HG03354 (cell line): ENCODE data around the gene MADD.

Experiments used
- ATAC-seq: cut with Tn5 transposase; IDR thresholded peaks from one replicate; pipeline ENCODE4 v1.9.1; 2021; ENCODE audit warnings: mild to moderate bottlenecking; ENCODE audit not compliant: unreplicated experiment, poor library complexity, severe bottlenecking

Gene MADD

DNA sequence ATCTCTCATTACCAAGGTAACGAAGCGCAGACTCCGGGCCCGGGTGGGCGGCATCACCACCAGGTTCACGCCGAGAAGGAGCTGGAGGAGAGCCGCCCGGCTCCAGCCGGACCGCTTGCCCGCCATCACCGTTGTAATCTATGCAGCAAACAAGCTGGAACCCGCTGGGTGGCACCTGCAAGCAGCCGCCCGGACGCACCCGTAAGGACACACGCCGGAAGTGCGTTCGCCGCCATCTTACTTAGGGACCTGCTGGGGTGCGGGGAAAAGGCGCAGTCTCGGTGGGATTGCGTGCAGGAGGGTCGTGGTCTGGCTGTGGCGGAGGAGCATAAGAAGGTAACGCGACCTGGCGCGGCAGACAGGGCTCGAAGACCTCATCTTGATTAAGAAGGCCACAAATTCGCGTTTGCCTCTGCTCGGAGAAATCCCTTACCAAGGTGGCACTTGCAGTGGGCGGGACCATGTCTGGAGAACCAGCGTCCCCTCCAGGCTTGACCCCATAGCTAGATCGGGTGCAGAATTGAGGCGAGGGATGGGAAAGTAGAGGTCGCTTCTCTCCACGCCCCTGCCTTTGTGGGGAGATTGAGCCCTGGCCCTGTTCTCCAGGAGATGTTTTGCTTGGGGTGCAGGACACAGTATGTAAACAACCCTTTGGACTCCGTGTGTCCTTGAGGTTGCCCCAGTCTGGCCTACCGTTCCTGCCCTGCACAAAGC lies 21.1 kb upstream of the MADD start, which contains the start of gene ACP2:
ACP2 (minus strand) TSS at position 151 of the 714 bp plus-strand sequence; CDS start at position 126, 25 bp downstream.
- ATAC-seq: peak; percentile 95

DNA sequence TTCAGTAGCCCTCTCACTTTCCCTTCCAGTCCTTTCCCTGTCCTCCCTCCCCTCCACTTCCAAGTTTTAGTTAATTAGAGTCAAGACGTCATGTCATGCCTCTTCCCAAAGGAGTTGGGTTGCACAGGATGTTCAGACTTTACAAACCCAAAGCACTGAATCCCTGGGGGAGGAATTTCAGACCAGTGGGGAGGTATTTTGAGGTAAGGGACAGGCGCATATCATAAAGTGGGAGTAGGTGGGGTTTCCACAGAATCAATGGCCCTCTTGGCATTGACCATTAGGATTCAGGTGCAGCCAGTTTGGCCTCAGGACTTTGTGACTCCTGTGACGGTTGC lies 20.6 kb upstream of the MADD start:
- ATAC-seq: no peak

GRCh38 chr11:47251751-47252150 lies 18.2 kb upstream of the MADD start:
- no peak for ATAC-seq

GRCh38 chr11:47253660-47254059 lies 16.3 kb upstream of the MADD start:
- no peak for ATAC-seq

DNA sequence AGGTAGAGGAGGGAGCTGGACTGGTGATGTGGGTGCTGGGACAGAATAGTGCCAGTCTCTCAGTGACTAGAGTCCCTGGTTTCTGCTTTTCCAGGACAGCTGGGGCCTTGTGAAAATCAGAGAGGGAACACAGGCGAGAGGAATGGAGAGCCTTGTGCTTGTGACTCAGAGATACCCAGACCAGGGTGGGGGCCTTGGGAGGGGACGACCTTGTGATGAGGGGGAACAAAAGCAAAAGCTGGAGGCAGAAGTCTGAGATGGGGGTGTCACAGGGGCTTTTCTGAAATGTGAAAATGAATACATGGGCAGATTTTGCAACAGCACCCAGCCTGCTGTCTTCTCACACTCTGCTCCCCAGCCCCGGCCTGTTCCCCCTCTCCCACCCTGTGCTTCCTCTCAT lies 15.5 kb upstream of the MADD start:
- ATAC-seq: no peak

- ATAC-seq: no peak
These were observed 13.6 kb upstream of the MADD start for GRCh38 chr11:47256374-47256773.

DNA sequence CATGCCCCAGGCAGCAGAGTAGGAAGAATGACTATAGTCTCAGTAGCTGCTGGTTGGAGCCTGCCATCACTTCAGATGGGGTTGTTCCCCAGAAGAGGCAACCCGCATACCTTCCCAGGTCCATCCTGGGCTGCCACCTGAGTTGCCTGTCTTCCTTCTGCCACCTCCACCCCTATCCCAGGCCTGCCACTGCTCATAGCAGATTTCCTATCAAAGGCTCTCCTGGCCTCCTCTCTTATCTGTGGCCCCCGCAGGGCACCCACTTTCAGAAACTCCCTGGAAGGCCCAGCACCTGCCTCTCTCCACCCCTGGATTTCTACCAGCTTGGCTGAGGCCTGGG lies 12.8 kb upstream of the MADD start:
- ATAC-seq: no peak

- no peak for ATAC-seq
These were observed 12.2 kb upstream of the MADD start, which contains the start of gene NR1H3 for GRCh38 chr11:47257517-47258316. TSS of gene NR1H3 (plus strand) at chr11:47257996. CDS start at chr11:47259217, 1,221 bp downstream.

DNA sequence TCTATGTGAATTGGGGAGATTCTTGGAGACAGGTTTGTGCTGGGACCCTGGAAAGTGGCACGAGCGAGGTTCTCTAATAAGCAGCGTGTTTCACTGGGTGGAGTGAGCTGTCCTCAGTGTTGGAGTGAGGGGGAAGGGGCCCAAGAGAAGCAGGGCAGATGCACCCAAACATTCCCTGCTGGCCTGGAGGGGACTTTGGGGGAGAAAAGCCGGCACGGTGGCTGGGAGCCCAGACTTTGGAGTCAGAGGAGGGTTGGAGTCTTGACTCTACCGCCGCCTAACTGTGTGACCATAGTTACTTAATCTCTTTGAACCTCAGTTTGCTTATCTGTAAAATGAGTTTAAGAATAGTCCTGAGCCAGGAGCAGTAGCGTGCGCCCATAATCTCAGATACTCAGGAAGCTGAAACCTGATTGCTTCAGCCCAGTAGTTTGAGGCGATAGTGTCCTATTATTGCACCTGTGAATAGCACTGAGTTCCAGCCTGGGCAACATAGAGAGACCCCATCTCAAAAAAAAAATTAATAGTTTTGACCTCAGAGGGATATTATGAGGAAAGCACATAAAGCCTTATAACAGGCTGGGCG lies 11.5 kb upstream of the MADD start:
- no peak for ATAC-seq

DNA sequence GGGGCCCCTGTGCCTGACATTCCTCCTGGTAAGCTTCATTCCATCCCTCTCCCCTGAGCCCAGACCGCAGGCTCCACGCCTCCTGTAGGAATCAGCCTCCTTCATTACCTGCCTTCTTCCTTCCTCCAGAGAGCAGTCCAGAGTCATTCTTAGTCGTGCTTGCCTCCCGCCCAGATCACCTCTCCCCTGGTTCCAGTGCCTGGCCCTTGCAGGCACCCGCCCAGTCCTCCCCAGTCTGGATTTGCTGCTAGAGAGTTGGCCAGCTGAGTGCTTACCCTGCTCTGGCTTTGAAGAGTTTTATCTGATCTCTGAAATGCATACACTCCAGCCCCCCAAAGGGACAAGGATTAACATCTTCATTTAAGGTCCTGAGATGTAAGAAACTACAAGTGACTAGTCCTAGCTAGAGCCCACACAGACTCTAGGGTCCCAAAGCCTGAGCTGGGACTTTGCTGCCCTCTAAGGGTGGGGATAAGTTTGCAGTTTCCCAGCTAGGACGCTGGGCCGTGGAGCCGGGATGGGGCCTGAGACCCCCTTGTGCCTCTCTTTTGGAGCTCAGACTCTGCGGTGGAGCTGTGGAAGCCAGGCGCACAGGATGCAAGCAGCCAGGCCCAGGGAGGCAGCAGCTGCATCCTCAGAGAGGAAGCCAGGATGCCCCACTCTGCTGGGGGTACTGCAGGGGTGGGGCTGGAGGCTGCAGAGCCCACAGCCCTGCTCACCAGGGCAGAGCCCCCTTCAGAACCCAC lies 10.5 kb upstream of the MADD start:
- no peak for ATAC-seq

- ATAC-seq: no peak
These were observed 9.6 kb upstream of the MADD start for GRCh38 chr11:47260366-47260765.

DNA sequence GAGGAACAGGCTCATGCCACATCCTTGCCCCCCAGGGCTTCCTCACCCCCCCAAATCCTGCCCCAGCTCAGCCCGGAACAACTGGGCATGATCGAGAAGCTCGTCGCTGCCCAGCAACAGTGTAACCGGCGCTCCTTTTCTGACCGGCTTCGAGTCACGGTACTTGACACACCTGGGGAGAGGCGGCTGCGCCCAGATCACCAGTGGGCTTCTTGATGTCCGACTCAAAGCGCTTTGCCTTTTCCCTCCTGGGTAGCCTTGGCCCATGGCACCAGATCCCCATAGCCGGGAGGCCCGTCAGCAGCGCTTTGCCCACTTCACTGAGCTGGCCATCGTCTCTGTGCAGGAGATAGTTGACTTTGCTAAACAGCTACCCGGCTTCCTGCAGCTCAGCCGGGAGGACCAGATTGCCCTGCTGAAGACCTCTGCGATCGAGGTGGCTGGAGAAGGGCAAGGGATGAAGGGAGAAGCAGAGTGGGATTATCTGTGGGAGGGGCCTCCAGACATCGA lies 8.6 kb upstream of the MADD start:
- ATAC-seq: no peak

GRCh38 chr11:47264119-47264518 lies 5.8 kb upstream of the MADD start:
- ATAC-seq: no peak

GRCh38 chr11:47264521-47264920 lies 5.4 kb upstream of the MADD start:
- ATAC-seq: no peak

DNA sequence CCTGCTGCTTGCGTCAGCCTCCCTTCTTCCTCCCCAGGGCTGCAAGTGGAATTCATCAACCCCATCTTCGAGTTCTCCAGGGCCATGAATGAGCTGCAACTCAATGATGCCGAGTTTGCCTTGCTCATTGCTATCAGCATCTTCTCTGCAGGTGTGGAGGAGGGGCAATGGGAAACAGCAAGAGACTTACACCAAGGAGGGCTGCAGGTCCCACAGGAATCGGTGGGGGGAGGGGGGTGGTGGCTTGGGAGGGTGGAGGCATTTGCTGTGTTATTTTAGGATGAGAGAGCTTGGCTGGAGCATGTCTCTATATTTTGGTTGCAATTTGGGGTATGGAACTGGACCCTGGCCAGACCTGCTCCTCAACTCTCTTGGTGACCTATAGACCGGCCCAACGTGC lies 2.1 kb upstream of the MADD start:
- no peak for ATAC-seq

- ATAC-seq: no peak
These were observed 1.4 kb upstream of the MADD start for GRCh38 chr11:47268448-47269001.

DNA sequence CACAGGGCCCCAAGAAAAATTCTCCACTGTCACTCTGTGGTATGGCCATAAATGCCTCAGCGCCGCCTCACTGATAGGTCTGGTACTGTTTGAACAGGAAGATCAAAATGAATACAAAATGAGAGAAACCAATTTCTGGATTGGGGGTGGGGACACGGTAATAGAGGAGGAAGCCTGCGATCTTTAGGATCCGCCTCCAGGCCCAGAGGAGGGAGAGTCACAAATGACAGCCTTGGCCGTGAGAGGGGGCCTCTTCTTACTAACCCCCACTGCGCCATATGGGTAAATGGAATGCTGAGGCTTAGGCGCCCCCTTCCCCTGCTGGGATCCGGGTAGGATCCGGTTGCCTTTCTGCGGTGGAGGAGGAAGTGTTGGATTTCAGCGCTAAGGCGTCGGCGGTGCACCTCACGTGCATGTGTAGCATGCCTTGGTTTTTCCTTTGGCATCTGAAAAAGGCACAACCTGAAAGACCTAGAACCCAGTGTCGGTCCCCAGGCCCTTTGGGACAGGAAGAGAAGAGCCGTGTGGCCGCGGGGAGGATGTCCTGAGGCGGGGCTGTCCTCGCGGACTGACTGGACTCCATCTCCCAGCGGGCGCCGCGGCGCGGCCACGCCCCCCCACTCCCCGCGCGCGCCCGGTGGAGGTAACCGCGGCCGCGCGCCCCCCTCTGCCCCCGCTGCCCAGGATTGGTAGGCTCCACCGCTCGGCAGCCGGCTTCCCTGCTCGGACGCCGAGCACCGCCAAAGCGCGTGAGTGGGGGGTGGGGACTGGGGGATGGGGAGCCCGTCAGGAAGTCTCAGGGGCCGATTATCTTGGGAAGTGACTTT lies 718 bp upstream of the MADD start:
- ATAC-seq: peak; percentile 56

GRCh38 chr11:47270331-47271271 lies 668 bp downstream of the MADD start:
- no peak for ATAC-seq
